Large intestine (tissue), 3 donors: ENCODE results near the gene SNTG2. TPM values are rescaled to one million over a fixed set of nuclear protein-coding genes. Genes with fewer than 3 reads are reported as not detected.

Source experiments
- DNase-seq, 2 donors: peaks; one replicate each; pipeline versions ENCODE4 v3.0.0 to v3.0.0-alpha.2; 2013
- H3K27ac ChIP-seq: one replicate; pipeline ENCODE4 v1.5.1; 2013; ENCODE audit warnings: low read length
- H3K27me3 ChIP-seq: 2 replicates; pipeline ENCODE4 v1.6.1; 2013; ENCODE audit warnings: low read length; ENCODE audit not compliant: control insufficient read depth, insufficient read depth
- H3K36me3 ChIP-seq: 2 replicates; pipeline ENCODE4 v1.6.1; 2013; ENCODE audit warnings: low read length; ENCODE audit not compliant: control insufficient read depth, insufficient read depth
- H3K4me1 ChIP-seq: one replicate; pipeline ENCODE4 v1.6.1; 2013; ENCODE audit warnings: low read length; ENCODE audit not compliant: control insufficient read depth, insufficient read depth
- H3K4me3 ChIP-seq: one replicate; pipeline ENCODE4 v1.5.1; 2013; ENCODE audit warnings: low read length
- H3K9me3 ChIP-seq: one replicate; pipeline ENCODE4 v1.6.1; 2013; ENCODE audit warnings: mild to moderate bottlenecking, low read depth, low read length, moderate library complexity; ENCODE audit not compliant: control insufficient read depth
- WGBS: methylation state at CpG from one replicate; pipeline ENCODE4 v1.1.5; 2013; ENCODE audit warnings: low lambda C conversion rate; ENCODE audit not compliant: insufficient coverage; 5-methylcytosine and 5-hydroxymethylcytosine counted together
- polyA plus RNA-seq: library from polyadenylated mRNA; unstranded; fragments of 120-200 nt; gene quantifications from one replicate; pipeline ENCODE4 v1.2.1, GENCODE V29; 2013

Gene SNTG2
- polyA plus RNA-seq, 1 donor: 0.48 TPM

DNA sequence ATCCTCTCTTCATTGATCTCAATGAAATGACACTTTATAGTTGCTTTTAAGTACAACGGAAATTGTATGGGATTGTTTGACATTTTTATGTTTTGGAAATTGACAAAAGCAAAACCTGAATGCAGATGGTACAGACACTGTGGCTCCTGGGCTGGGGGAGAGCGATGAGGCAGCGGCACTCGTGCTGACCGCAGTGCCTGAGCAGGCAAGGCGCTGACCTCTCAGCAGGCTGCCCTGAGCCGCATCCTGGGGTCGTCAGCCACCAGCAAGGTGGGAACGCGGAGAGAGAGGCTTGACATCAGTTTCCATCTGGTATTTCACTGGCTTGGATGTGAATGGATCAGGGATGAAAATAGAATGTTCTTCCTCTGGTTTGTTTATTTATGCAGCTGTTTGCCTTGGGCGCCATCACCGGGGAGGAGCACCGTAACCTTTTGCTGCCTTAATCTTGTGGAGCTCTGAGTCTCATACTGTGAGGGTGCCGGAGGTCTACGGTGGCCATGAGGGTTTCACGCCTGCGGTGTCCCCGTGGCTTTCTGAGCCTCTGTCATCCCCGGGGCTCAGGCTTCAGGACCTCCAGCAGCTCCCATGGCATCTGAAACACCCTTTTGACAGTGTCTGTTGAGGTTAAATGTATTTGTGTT, 367.8 kb downstream of the SNTG2 start:
- H3K36me3 ChIP-seq: no peaks in the 10 kb centered on the region
- no peaks in the 10 kb centered on the region for H3K27me3 ChIP-seq
- no peak for DNase-seq
- no peaks in the 10 kb centered on the region for H3K9me3 ChIP-seq
- H3K4me3 ChIP-seq: no peak overlapping the region
- no CpG with 5 or more reads among the region's 19 CpGs for WGBS
- no peak overlapping the region for H3K27ac ChIP-seq
- no peaks in the 10 kb centered on the region for H3K4me1 ChIP-seq

DNA sequence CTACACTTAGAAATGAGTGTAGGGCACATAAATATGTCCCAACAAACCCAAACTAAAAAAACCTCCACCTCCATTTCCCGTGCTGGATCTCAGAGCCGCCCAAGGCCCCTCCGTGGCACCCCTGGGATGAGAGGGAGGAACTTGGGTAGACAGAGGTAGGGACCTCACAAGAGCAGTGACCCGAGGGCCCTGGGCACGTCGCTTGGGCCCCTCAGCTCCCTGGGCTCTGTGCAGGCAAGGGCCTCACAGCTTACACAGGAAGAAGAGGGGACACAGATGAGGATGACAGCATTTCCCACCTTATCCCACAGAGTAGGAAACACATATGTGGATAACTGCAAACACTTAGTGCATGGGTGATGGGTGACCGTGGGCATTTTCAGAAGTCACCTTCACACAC, 368.7 kb downstream of the SNTG2 start:
- no peak overlapping the region for H3K27ac ChIP-seq
- no peak for DNase-seq
- H3K36me3 ChIP-seq: no peaks in the 10 kb centered on the region
- H3K9me3 ChIP-seq: no peaks in the 10 kb centered on the region
- H3K27me3 ChIP-seq: no peaks in the 10 kb centered on the region
- no peak overlapping the region for H3K4me3 ChIP-seq
- H3K4me1 ChIP-seq: no peaks in the 10 kb centered on the region
- WGBS: 100% methylated on average over 1 of the region's 7 CpGs

DNA sequence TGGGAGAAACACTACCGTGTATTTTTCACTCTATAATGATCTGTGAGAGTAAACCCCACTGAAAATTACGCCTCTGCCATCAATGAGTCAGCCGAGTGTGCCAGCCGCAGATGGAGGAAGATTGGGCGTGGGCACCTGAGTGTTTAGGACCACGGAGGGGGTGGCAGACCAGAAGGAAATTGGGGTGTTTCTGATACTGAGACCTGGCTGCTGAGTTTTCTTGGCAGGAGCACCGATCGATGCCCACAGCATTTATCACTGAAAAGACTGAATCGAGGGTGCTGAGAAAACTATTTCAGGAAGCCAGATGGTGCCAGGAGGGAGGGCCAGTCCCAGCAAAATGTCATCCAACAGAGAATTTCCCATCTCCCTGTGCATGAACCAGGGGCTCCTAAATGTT, 370.7 kb downstream of the SNTG2 start:
- DNase-seq: no peak
- H3K4me1 ChIP-seq: no peaks in the 10 kb centered on the region
- no peak overlapping the region for H3K27ac ChIP-seq
- no peaks in the 10 kb centered on the region for H3K9me3 ChIP-seq
- no peak overlapping the region for H3K4me3 ChIP-seq
- WGBS: 80% methylated on average over 2 of the region's 9 CpGs
- H3K36me3 ChIP-seq: no peaks in the 10 kb centered on the region
- H3K27me3 ChIP-seq: no peaks in the 10 kb centered on the region

DNA sequence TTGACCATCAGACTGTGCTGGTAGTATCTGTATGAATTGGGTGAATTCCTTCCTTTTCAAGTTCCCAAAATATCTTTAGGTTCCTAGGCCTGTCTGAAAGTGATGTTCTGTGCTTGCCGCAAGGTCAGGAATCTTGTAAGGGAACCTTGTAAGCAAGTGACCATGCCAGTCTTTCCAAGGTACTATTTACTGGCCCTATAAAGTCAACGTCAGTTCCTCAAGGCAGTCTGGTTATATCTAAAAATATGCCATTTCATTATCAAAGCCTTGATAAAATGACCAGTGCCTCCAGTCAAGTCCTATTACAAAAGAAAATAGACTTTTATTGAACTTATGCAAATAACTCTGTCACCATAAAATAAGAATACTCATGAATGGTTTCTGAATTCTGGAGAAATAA, 374.2 kb downstream of the SNTG2 start:
- Histone ChIP-seq H3K27me3 (no peaks in the 10 kb centered on the region), H3K4me1 (no peaks in the 10 kb centered on the region), H3K9me3 (no peaks in the 10 kb centered on the region), H3K4me3 (no peak overlapping the region), H3K36me3 (no peaks in the 10 kb centered on the region), H3K27ac (no peak overlapping the region)
- no peak for DNase-seq
- 60% methylated on average over 1 of the region's 2 CpGs for WGBS

GRCh38 chr2:1328684-1329083, 378.0 kb downstream of the SNTG2 start:
- no peak for DNase-seq
- Histone ChIP-seq H3K4me3 (no peak overlapping the region), H3K27ac (no peak overlapping the region), H3K36me3 (no peaks in the 10 kb centered on the region), H3K9me3 (no peaks in the 10 kb centered on the region), H3K27me3 (no peaks in the 10 kb centered on the region), H3K4me1 (no peaks in the 10 kb centered on the region)
- WGBS: 40% methylated on average over 1 of the region's 5 CpGs

DNA sequence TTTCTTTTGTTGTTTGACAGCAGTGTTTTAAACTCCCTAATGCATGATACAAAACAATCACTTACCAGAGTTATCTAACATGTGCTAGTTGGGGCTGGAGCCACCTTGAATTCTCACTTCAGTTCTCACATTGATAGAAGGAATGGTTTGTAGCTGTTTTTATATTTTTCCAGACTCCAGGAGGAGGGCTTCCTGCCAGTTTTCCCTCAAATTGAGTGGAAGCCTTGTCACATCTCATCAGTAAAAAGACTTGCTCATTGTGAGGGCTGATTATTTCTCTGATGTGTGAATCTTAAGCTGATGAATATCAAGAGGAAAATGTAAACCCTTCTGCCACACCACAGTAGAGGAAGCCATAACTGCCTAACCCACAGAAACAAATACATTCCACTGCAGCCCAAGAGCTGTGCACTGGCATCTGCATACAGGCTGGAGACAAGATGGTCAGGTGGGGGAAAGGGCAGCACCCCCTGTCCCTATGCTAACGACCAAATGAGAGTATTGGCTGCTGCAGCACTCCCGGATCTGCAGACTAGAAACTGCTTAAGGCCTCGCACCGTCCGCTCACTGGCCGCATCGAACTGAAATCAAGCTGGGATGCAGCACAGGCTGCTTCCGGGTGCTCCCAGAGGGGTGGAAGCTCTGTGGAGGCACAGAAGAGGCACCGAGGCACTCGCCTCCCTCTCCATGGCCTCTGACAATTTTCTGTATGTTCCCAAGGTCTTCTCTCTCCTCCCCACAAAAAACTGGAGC, 388.9 kb downstream of the SNTG2 start:
- no peak for DNase-seq
- Histone ChIP-seq H3K27ac (no peak overlapping the region), H3K4me1 (no peaks in the 10 kb centered on the region), H3K36me3 (no peaks in the 10 kb centered on the region), H3K9me3 (no peaks in the 10 kb centered on the region), H3K4me3 (no peak overlapping the region), H3K27me3 (no peaks in the 10 kb centered on the region)
- WGBS: no CpG with 5 or more reads among the region's 10 CpGs

GRCh38 chr2:1340141-1340512, 389.5 kb downstream of the SNTG2 start:
- Histone ChIP-seq H3K27me3 (no peaks in the 10 kb centered on the region), H3K4me3 (no peak overlapping the region), H3K4me1 (no peaks in the 10 kb centered on the region), H3K9me3 (no peaks in the 10 kb centered on the region), H3K36me3 (no peaks in the 10 kb centered on the region), H3K27ac (no peak overlapping the region)
- 100% methylated on average over 1 of the region's 5 CpGs for WGBS
- DNase-seq: no peak

DNA sequence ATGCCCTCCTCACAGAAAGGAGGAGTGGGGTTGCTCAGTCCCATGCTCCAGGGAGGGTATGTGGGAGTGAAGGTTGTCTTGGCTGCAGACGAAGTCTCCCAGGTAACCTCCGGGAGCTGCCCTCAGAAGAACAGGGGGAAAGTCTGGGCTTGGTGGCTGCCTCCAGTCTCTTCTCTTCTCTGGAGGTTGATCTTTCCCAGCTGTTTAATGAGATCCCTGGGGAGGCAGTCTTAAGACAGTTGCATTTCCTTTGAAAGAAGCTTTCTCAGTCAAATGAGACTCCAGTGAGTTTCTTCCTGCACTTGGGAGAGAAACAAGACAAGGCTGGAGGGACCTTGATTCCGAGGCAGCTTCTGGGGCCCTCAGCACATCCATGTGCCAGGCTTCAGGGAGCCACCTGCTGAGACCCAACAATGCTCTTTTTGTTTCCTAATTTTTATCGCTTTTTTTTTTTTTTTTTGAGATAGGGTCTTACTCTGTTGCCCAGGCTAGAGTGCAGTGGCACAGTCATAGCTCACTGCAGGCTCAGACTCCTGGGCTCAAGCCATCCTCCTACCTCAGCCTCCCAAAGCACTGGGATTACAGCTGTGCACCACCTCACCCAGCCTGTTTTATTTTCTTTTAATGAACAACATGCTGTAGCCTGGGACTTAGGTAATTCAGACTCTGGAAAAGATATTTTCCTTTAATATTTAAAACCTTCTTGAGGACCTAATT, 390.9 kb downstream of the SNTG2 start:
- no peak overlapping the region for H3K4me3 ChIP-seq
- no peaks in the 10 kb centered on the region for H3K9me3 ChIP-seq
- no peaks in the 10 kb centered on the region for H3K27me3 ChIP-seq
- H3K36me3 ChIP-seq: no peaks in the 10 kb centered on the region
- no peaks in the 10 kb centered on the region for H3K4me1 ChIP-seq
- no peak overlapping the region for H3K27ac ChIP-seq
- no peak for DNase-seq
- no CpG with 5 or more reads among the region's 4 CpGs for whole genome bisulfite sequencing

DNA sequence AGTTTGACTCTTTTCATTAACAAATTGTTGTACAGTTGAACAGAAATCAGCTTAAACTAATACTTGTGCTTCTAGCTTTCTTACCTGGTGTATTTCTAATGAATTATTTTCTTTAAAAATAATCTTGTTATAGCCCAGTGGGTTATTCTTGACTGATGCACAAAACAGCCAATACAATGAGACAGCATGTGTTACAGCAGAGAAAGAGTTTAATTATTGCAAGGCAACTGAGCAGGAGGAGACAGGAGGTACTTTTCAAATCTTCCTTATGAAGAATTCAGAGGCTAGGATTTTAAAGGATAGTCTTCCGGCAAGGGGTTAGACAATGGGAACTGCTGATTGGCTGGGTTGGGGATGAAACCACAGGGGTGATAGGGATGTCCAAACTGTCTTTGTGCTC, 398.1 kb downstream of the SNTG2 start:
- H3K27ac ChIP-seq: no peak overlapping the region
- WGBS: no CpG with 5 or more reads among the region's 1 CpG
- no peaks in the 10 kb centered on the region for H3K4me1 ChIP-seq
- DNase-seq: no peak
- peaks cover 3% of the 10 kb centered on the region for H3K9me3 ChIP-seq
- no peaks in the 10 kb centered on the region for H3K36me3 ChIP-seq
- no peaks in the 10 kb centered on the region for H3K27me3 ChIP-seq
- no peak overlapping the region for H3K4me3 ChIP-seq

- H3K27ac ChIP-seq: no peak overlapping the region
- WGBS: no CpG with 5 or more reads among the region's 5 CpGs
- no peak overlapping the region for H3K4me3 ChIP-seq
- no peaks in the 10 kb centered on the region for H3K27me3 ChIP-seq
- H3K4me1 ChIP-seq: no peaks in the 10 kb centered on the region
- DNase-seq: no peak
- H3K9me3 ChIP-seq: peaks cover 3% of the 10 kb centered on the region
- H3K36me3 ChIP-seq: no peaks in the 10 kb centered on the region
Observed at GRCh38 chr2:1350111-1350510, 399.5 kb downstream of the SNTG2 start.
